GM18867 (cell line): Measurements from ENCODE around the gene OBSCN.

ENCODE experiments used
- ATAC-seq: cut with Tn5 transposase; IDR thresholded peaks from one replicate; pipeline ENCODE4 v1.9.1; 2021; ENCODE audit warnings: mild to moderate bottlenecking, moderate library complexity; ENCODE audit not compliant: unreplicated experiment

OBSCN gene

DNA sequence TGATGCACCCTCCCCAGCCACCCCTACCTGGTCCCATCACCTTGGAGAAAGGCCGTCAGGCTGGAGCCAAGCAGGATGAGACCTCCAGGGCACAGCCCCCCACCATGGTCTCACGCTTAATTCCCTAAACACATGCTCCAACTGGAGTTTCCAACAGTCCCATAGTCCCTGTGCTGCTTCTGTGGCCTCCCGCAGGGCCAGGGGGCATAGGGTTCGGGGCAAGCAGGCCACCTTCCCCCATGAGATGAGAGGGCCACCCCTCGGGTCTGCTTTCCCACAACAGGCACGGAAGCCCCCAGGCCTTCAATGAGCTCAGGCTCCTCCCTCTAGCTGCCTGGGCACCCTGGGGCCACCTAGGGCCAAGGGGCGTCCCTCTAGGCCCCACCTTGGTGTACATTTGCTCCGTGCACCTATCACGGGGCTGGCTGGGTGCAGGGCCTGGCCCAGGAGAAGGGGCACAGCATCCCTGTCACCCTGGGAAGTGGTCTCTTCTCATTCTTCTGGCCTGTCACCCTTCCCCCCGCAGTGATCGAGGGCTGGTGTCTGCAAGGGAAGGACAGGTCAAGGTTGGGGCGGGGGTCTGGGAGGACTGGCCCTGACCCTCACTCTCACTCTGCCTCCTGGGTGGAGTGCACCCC, 156.3 kb downstream of the OBSCN start:
- no peak for ATAC-seq

DNA sequence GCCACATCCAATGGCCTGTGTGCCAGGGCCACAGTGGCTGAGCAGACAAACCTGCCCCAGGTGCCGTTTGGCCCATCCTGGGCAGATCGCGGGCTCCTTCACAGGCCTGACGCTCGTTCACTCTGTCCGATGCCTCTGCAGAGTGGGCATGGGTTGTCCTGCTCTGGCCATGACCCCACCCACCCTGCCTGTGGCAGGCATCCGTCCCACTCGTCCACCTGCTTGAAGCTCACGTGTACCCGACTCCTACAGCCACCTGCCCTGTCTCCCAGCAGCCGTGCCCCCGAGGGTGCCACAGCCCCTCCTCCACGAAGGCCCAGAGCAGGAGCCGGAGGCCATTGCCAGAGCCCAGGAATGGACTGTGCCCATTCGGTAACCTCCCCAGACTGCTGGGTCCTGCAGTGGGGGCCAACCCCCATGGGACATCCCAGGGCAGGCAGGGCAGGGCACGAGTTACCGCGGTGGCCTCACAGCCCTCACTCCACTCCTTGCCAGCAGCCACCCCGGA, 156.9 kb downstream of the OBSCN start:
- no peak for ATAC-seq

DNA sequence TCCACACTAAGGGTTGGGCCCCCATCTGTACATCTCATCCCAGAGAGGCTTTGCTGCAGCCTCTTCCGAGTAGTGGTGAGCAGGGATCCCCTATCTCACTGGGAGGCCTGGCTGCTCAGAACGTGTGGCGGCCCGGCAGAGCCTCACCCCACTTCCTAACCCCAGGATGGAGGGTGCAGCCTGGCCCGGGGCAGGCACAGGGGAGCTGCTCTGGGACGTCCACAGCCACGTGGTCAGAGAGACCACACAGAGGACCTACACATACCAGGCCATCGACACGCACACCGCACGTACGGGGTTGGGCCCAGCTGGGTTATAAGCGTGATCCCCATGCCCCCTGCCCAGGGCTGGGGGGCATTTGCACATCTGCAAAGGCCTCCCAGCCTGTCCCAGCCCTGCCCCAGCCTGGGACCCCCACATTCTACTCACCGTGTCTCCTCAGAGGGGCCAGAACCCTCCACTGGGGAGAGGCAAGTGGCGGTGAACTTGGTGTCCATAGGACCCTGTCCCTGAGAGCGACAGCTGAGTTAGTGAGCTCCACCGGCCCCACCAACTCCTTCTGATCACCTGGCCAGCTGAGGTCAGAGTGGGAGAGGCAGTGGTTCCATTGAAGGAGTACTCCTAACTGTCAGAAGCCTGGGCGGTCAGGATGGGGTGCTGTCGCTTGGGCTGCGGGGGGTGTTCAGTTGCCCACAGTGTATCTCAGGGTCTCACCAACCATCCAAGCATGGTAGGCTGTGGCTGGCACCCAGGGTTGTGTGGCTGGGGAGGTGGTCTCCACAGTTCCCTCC, 157.6 kb downstream of the OBSCN start:
- ATAC-seq, result no peak

DNA sequence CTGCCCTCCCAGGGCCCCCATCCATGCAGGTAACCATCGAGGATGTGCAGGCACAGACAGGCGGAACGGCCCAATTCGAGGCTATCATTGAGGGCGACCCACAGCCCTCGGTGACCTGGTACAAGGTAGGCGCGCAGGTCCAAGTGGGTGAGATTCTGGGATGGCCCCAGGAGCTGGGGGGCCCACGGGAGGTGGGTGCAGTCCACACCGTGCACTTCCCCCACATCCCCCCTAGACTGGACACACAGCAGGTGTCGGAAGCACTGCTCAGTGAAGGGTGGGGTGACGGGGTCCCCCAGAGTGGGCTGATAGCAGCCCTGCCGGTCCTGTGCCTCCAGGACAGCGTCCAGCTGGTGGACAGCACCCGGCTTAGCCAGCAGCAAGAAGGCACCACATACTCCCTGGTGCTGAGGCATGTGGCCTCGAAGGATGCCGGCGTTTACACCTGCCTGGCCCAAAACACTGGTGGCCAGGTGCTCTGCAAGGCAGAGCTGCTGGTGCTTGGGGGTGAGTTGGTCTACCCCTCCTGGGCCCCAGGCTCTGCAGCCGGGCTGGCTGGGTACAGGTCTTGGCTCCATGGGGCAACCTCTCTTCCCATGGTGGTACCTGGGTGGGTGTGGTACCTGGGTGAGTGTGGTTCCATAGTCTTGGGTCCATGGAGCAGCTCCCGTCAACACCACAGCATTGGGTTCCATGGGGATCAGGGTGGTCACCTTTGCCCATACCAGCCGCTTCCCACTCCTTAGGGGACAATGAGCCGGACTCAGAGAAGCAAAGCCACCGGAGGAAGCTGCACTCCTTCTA, 158.4 kb downstream of the OBSCN start:
- ATAC-seq, result no peak

DNA sequence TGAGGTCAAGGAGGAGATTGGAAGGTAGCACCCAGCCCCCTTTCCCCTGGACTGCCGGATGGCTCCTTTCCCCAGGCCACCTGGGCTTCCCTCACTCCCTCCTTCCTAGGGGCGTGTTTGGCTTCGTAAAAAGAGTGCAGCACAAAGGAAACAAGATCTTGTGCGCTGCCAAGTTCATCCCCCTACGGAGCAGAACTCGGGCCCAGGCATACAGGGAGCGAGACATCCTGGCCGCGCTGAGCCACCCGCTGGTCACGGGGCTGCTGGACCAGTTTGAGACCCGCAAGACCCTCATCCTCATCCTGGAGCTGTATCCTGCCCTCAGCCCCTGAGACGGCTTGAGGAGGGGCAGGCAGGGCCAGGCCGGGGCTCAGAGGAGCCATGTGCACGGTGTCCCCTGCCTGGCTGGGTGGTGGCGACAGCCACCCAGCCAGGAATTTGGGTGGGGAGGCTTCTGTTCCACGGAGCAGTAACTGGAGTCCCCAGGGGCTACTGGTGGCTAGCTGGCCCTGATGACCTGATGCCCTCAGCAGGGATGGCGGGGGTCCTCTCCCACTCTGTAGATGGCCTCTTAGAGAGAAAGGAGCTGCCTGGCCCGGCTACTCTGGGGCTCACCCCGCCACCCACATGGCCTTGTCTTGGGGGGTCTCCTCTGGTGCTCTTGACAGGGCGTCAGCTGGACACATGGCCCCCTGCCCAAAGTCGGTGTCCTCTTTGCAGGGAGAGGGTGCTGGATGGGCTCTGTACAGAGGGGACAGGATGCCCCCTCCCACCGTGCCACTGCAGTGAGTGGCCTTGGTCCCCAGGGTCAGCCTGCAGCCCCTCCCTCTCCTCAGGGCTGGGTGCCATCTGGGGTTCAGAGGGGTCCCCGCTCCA, 159.3 kb downstream of the OBSCN start:
- no peak for ATAC-seq

DNA sequence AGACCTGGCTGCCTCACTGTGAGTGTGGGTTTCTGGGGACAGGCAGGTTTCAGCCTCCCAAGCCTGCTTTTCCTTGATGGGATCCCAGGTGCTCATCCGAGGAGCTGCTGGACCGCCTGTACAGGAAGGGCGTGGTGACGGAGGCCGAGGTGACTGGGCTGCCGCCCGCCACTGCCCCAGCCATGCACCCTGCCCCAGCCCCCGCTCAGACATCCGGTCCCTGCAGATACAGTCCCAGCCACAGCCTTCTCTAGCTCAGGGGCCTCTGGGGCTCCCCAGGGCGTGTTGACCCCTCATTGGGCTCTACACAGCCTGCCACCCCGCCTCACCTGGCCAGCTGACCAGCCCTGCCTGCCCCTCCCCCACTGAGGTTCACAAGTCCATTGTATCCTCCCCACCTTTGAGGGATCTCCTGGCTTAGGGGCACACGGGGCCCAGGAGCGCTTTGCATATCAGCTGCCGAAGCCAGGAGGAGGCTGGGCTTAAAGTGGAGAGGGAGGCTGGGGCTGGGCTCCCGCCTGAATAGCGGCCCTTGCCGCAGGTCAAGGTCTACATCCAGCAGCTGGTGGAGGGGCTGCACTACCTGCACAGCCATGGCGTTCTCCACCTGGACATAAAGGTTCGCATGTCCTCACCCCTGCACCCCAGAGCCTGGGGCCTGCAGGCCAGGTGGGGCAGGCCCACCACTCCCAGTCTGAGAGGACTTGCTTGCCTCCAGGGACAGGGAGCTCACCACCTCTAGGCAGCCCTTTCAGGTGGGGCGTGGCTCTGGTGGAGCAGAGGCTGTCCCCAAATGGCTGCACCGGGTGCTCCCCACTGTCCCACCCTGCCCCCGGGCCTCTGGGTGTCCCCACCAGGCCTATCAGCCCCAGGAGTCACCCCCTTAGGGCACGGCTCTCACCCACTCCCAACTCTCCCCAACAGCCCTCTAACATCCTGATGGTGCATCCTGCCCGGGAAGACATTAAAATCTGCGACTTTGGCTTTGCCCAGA, 160.3 kb downstream of the OBSCN start:
- peak; percentile 59 for ATAC-seq

DNA sequence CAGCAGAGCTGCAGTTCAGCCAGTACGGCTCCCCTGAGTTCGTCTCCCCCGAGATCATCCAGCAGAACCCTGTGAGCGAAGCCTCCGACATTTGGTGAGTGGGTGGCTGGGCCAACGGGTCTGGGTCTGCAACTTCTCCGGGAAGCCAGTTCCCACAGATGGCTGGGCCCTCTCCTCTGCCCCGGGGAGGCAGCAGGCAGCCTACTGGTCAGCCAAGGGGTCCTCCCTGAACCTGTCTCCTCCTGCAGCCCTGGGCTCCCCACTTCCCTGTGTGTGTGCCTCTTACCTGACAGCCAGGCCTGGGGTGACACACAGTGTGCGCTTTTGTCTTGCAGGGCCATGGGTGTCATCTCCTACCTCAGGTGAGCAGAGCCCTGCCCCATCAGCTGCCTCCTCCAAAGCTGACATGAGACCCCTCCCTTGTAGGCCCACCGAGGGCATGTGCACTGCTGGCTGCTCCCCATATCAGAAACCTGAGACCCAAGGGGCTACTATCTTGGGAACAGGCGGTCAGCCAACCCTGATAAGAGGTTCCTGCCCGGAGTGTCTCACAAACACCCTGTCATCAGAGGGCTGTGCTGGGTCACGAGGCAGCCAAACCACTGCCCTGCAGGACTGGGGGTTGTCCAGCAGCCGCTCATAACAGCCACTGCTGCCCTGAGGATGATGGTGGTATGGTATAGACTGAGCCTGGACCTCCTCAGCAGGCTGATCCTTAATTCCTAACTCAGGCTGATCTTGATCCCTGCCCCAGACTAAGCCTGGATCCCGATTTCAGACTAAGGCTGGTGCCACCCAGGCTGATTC, 161.2 kb downstream of the OBSCN start:
- no peak for ATAC-seq

DNA sequence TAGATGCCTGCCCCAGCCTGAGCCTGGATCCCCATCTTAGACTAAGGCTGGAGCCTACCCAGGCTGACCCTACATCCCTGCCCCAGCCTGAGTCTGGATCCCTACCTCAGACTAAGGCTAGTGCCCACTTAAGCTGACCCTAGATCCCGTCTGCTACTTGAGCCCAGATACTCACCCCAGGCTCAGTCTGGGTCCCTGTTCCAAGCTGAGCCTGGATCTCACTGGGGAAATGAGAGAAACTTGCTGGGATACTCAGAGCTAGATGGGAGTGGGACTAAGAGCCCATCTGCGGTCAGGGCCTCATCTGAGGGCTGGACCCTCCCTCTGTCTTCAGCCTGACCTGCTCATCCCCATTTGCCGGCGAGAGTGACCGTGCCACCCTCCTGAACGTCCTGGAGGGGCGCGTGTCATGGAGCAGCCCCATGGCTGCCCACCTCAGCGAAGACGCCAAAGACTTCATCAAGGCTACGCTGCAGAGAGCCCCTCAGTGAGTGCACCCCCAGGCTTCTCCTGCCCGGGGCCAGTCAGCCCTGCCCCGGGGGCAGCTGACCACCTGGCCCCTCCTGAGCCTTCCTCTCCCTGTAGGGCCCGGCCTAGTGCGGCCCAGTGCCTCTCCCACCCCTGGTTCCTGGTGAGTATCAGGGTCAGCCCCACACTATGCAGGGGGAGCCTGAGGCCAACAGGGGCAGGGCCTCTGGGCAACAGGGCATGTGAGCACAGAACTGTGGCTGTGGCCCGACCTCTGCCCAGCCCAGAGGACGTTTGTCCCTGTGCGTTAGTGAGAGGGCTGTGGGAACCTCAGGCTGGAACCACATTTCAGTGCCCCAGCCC, 162.0 kb downstream of the OBSCN start:
- ATAC-seq, result no peak

DNA sequence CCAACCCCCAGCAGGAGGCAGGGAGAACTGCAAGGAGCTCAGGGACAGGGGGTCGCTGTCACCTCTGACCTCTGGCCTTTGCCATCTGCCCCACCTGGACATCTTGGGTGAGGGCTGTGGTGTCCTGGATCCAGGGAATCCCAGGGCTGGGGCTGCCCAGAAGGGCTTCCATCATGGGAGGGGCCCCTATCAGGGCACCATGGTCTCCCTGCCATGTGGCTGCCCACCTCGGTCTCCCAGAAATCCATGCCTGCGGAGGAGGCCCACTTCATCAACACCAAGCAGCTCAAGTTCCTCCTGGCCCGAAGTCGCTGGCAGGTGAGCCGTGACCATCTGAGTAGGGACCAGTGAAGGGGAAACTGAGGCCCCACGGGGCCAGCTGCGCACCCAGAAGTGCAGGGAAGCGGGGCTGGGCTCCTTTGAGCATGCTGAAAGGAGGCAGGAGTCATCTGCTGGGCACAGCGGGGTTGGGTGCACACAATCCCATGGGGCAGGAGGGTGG, 162.6 kb downstream of the OBSCN start:
- ATAC-seq, result no peak

DNA sequence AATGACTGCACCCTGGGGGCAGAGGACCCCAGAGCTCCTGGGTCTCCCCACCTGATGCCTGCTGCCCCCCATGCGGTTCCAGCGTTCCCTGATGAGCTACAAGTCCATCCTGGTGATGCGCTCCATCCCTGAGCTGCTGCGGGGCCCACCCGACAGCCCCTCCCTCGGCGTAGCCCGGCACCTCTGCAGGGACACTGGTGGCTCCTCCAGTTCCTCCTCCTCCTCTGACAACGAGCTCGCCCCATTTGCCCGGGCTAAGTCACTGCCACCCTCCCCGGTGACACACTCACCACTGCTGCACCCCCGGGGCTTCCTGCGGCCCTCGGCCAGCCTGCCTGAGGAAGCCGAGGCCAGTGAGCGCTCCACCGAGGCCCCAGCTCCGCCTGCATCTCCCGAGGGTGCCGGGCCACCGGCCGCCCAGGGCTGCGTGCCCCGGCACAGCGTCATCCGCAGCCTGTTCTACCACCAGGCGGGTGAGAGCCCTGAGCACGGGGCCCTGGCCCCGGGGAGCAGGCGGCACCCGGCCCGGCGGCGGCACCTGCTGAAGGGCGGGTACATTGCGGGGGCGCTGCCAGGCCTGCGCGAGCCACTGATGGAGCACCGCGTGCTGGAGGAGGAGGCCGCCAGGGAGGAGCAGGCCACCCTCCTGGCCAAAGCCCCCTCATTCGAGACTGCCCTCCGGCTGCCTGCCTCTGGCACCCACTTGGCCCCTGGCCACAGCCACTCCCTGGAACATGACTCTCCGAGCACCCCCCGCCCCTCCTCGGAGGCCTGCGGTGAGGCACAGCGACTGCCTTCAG, 163.3 kb downstream of the OBSCN start:
- ATAC-seq, result no peak

DNA sequence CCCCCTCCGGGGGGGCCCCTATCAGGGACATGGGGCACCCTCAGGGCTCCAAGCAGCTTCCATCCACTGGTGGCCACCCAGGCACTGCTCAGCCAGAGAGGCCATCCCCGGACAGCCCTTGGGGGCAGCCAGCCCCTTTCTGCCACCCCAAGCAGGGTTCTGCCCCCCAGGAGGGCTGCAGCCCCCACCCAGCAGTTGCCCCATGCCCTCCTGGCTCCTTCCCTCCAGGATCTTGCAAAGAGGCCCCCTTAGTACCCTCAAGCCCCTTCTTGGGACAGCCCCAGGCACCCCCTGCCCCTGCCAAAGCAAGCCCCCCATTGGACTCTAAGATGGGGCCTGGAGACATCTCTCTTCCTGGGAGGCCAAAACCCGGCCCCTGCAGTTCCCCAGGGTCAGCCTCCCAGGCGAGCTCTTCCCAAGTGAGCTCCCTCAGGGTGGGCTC, 163.9 kb downstream of the OBSCN start:
- ATAC-seq, result no peak

DNA sequence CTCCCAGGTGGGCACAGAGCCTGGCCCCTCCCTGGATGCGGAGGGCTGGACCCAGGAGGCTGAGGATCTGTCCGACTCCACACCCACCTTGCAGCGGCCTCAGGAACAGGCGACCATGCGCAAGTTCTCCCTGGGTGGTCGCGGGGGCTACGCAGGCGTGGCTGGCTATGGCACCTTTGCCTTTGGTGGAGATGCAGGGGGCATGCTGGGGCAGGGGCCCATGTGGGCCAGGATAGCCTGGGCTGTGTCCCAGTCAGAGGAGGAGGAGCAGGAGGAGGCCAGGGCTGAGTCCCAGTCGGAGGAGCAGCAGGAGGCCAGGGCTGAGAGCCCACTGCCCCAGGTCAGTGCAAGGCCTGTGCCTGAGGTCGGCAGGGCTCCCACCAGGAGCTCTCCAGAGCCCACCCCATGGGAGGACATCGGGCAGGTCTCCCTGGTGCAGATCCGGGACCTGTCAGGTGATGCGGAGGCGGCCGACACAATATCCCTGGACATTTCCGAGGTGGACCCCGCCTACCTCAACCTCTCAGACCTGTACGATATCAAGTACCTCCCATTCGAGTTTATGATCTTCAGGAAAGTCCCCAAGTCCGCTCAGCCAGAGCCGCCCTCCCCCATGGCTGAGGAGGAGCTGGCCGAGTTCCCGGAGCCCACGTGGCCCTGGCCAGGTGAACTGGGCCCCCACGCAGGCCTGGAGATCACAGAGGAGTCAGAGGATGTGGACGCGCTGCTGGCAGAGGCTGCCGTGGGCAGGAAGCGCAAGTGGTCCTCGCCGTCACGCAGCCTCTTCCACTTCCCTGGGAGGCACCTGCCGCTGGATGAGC, 164.5 kb downstream of the OBSCN start:
- ATAC-seq, result no peak

DNA sequence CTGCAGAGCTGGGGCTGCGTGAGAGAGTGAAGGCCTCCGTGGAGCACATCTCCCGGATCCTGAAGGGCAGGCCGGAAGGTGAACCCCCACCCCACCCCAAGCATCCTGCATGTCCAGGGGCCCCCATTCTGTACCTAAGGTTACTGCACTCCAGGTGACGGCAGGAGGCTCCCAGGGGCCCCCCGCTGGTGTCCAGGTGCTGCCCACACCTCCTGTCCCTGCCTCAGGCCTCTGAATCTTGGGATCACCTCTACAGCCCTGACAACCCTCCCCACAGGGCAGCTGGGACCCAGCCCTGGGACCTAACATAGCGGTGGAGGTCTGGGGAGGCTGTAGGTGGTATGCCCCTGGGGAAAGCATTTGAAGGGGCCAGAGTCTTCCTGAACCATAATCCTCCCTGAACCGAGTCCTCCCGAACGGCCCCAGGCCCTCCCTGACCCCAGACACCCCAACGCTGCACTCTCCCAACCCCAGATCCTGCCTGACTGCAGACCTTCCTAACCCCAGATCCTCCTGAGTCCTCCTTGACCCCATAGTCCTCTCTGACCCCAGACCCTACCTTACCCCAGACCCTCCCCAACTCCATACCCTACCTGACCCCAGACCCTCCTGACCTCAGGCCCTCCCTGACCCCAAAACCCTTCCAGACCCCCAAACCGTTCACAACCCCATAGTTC, 165.3 kb downstream of the OBSCN start:
- ATAC-seq, result no peak

DNA sequence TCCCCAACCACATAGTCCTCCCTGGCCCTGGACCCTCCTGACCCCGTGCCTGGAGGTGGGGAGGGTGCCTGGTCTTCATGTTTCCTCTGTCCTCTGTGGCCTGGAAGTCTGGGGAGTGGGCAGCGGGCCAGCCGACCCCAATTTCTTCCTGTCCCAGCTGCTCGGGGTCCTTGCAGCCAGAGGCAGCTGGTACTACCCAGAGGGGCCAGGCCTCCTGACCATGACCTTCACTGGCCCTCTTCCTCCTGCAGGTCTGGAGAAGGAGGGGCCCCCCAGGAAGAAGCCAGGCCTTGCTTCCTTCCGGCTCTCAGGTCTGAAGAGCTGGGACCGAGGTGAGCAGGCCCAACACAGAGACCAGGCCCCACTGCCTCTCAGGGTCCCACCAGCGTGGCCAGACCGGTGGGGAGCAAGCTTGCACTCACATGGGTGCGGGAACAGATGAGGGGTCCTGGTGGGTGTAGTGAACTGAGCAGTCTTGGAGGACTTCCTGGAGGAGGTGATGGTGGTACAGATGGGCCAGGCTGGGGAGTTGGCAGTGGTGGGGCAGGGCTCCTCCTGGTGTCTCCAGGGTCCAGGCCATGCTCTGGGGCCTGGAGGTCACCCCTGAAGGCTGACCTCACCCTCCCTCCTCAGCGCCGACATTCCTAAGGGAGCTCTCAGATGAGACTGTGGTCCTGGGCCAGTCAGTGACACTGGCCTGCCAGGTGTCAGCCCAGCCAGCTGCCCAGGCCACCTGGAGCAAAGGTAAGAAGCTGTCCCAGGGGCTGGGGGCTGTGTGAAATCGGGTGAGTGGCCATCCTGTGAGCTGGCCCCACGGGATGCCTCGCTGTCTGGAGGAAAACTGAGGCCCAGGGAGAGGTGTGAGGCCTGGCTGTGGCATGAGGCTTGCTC, 166.1 kb downstream of the OBSCN start:
- no peak for ATAC-seq
